ENCODE results near the gene PTPRK. TPM values are rescaled to one million over a fixed set of nuclear protein-coding genes. Genes with fewer than 3 reads are reported as not detected.
A peak's percentile ranks its signal among the peaks of the same experiment; 100 is the strongest.

The PTPRK gene
- polyA plus RNA-seq, 1 experiment = 37.8 TPM

DNA sequence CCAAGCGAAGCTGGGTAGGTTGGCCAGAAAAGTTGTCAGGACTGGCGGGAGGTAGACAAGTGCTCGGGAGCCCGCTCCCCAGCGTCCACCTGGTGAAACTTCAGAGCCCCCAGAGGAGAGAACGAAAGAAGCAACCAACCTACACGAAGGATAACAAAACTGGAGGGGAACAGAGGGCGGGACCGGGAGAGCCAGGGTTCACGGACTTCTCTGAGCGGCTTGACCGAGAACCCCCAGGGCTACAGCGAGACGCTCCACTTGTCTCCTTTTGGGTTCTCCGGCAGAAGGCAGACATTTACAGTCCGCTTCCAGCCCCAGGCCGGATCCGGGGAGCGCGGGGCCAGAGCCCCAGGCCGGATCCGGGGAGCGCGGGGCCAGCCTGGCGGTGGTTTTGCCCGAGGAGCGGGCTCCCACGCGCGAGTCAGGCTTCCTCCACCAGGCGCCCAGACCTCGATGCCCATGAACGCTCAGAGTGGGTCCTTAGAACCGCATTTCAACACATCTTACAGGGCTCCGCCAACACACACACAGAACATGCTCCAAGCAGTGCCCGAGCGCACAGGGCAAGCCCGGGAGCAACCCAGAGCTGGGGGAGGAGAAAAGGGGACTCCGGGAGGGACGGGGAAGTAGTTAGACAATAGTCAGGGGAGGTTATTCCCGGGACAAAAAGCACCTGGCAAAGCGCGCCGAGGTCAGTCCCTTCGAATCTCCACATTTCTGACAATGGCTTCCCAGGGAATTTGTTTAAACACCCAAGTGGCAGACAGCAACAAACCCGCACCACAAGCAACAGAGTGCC, 1.1 kb downstream of the PTPRK start:
- ChIA-PET POLR2A (interaction anchor here (1.2 to 1.8 kb wide), 4 partner anchors 11 to 238 kb away, joined by 3 to 7 read pairs (median 6); no protein-coding TSS in a partner anchor), CTCF (interaction anchor here (0.7 to 1.4 kb wide), 7 partner anchors 8 to 783 kb away, joined by 3 to 4 read pairs (median 3); no protein-coding TSS in a partner anchor)
- TF ChIP-seq, protein P1, sequence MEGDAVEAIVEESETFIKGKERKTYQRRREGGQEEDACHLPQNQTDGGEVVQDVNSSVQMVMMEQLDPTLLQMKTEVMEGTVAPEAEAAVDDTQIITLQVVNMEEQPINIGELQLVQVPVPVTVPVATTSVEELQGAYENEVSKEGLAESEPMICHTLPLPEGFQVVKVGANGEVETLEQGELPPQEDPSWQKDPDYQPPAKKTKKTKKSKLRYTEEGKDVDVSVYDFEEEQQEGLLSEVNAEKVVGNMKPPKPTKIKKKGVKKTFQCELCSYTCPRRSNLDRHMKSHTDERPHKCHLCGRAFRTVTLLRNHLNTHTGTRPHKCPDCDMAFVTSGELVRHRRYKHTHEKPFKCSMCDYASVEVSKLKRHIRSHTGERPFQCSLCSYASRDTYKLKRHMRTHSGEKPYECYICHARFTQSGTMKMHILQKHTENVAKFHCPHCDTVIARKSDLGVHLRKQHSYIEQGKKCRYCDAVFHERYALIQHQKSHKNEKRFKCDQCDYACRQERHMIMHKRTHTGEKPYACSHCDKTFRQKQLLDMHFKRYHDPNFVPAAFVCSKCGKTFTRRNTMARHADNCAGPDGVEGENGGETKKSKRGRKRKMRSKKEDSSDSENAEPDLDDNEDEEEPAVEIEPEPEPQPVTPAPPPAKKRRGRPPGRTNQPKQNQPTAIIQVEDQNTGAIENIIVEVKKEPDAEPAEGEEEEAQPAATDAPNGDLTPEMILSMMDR (IDR thresholded peaks at IDR 0.05; ENCODE audit: low read depth, low read length) = 0 out of 2 replicates have a peak, but pooled peaks have one; percentile 22
- DNase-seq (ENCODE audit: low read depth, low spot score) = no peak
- Histone ChIP-seq H3K27me3 (ENCODE audit: control insufficient read depth, insufficient read depth, low read length) (no peaks in the 10 kb centered on the region), H3K9me3 (ENCODE audit: control insufficient read depth, insufficient read depth, low read length) (no peaks in the 10 kb centered on the region), H3K4me3 (ENCODE audit: low read depth, low read length) (peak overlapping the region; percentile 89), H3K27ac (ENCODE audit: low read depth, low read length) (peak overlapping the region; percentile 89)

- CTCF ChIA-PET = interaction anchor here (0.7 kb wide), 1 partner anchor 53 kb away, joined by 3 read pairs; no protein-coding TSS in a partner anchor
- Histone ChIP-seq H3K4me3 (ENCODE audit: low read depth, low read length) (peak overlapping the region; percentile 89), H3K27ac (ENCODE audit: low read depth, low read length) (peak overlapping the region; percentile 89), H3K9me3 (ENCODE audit: control insufficient read depth, insufficient read depth, low read length) (no peaks in the 10 kb centered on the region), H3K27me3 (ENCODE audit: control insufficient read depth, insufficient read depth, low read length) (no peaks in the 10 kb centered on the region)
- TF ChIP-seq, protein P1 (IDR thresholded peaks at IDR 0.05; ENCODE audit: low read depth, low read length) = no peak
- POLR2A ChIA-PET = no interaction called here
- DNase-seq (ENCODE audit: low read depth, low spot score) = no peak
Observed at GRCh38 chr6:128518434-128519131, 1.8 kb downstream of the PTPRK start.

- DNase-seq (ENCODE audit: low read depth, low spot score) = no peak
- no peak overlapping the region for H3K27ac ChIP-seq (ENCODE audit: low read depth, low read length)
- H3K4me3 ChIP-seq (ENCODE audit: low read depth, low read length) = peak overlapping the region; percentile 1; the same call in 1 of the 2 replicates
- no peaks in the 10 kb centered on the region for H3K9me3 ChIP-seq (ENCODE audit: control insufficient read depth, insufficient read depth, low read length)
- ChIA-PET POLR2A (interaction anchor here (0.9 kb wide), 2 partner anchors 12 to 514 kb away, joined by 4 read pairs; no protein-coding TSS in a partner anchor), CTCF (interaction anchor here (0.6 to 2.7 kb wide), 13 partner anchors 12 to 780 kb away, joined by 3 to 15 read pairs (median 4); no protein-coding TSS in a partner anchor)
- TF ChIP-seq, protein P1 (IDR thresholded peaks at IDR 0.05; ENCODE audit: low read depth, low read length) = no peak
- H3K27me3 ChIP-seq (ENCODE audit: control insufficient read depth, insufficient read depth, low read length) = no peaks in the 10 kb centered on the region
Observed at GRCh38 chr6:128517124-128517523, 3.3 kb downstream of the PTPRK start.

DNA sequence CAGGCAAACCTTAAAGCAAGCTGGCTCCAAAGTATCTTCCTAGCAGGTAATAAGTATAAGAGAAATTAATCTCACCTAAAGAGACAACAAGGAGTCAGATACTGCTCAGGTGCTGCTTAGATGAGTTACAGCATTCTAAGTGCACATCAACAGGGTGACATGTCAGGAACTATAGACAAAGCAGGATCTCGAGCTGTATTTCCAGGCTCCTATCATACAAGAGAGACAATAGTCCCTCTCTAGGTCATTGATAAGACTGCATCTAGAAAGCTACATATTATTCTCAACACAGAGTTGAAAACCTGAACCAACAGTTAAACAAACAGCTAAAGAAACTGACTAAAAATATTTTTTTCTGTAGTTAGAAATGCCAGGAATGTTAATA, 3.9 kb downstream of the PTPRK start:
- TF ChIP-seq, protein P1 (IDR thresholded peaks at IDR 0.05; ENCODE audit: low read depth, low read length) = peak; percentile 42
- no peaks in the 10 kb centered on the region for H3K9me3 ChIP-seq (ENCODE audit: control insufficient read depth, insufficient read depth, low read length)
- CTCF ChIA-PET = interaction anchor here (0.6 to 2.7 kb wide), 14 partner anchors 11 to 780 kb away, joined by 3 to 15 read pairs (median 4); no protein-coding TSS in a partner anchor
- H3K4me3 ChIP-seq (ENCODE audit: low read depth, low read length) = peak overlapping the region; percentile 25; the same call in 1 of the 2 replicates
- H3K27ac ChIP-seq (ENCODE audit: low read depth, low read length) = no peak overlapping the region
- H3K27me3 ChIP-seq (ENCODE audit: control insufficient read depth, insufficient read depth, low read length) = no peaks in the 10 kb centered on the region
- POLR2A ChIA-PET = interaction anchor here (0.9 kb wide), 2 partner anchors 11 to 515 kb away, joined by 4 read pairs; no protein-coding TSS in a partner anchor
- no peak for DNase-seq (ENCODE audit: low read depth, low spot score)
